Heart left ventricle (tissue), 16 donors: ENCODE measurements around the gene R3HDML. TPM values are rescaled to one million over a fixed set of nuclear protein-coding genes. Genes with fewer than 3 reads are reported as not detected.

Experiments
- ATAC-seq, 4 donors: fragments of 200-7000 bp; cut with Tn5 transposase; one replicate each; pipeline ENCODE4 v1.9.1; 2020 to 2022; ENCODE audit warnings: moderate library complexity in 4 of 4, mild to moderate bottlenecking in 3 of 4, moderate number of reproducible peaks in 1 of 4
- DNase-seq, 5 donors: peaks; one replicate each; pipeline ENCODE4 v3.0.0-alpha.2; 2020
- H3K27ac ChIP-seq, 12 donors: fragments of 200-600 bp; sonication (generic) in 4 of 12; one replicate each; pipeline versions ENCODE4 v1.5.0 to v1.8.0; 2016 to 2022; ENCODE audit warnings: mild to moderate bottlenecking in 2 of 12
- H3K27me3 ChIP-seq, 9 donors: fragments of 200-600 bp; sonication (generic) in 2 of 9; one replicate each; pipeline versions ENCODE4 v1.5.1 to v1.8.0; 2016 to 2022; ENCODE audit warnings: mild to moderate bottlenecking in 3 of 9
- H3K36me3 ChIP-seq, 9 donors: fragments of 200-600 bp; sonication (generic) in 2 of 9; one replicate each; pipeline versions ENCODE4 v1.5.0 to v1.8.0; 2018 to 2022; ENCODE audit warnings: mild to moderate bottlenecking in 2 of 9
- H3K4me1 ChIP-seq, 12 donors: fragments of 200-600 bp; sonication (generic) in 4 of 12; one replicate each; pipeline versions ENCODE4 v1.5.0 to v1.8.0; 2016 to 2022; ENCODE audit warnings: mild to moderate bottlenecking in 3 of 12
- H3K4me3 ChIP-seq, 12 donors: fragments of 200-600 bp; sonication (generic) in 4 of 12; one replicate each; pipeline versions ENCODE4 v1.5.0 to v1.8.0; 2017 to 2022; ENCODE audit warnings: mild to moderate bottlenecking in 9 of 12, moderate library complexity in 4 of 12
- H3K9me3 ChIP-seq, 12 donors: fragments of 200-600 bp; sonication (generic) in 4 of 12; one replicate each; pipeline versions ENCODE4 v1.5.0 to v1.8.0; 2016 to 2022; ENCODE audit warnings: mild to moderate bottlenecking in 1 of 12
- CTCF ChIP-seq, 12 donors: fragments of 200-600 bp; sonication (generic) in 4 of 12; IDR thresholded peaks; one replicate each; pipeline versions ENCODE4 v1.5.0 to v1.8.0; 2018 to 2022; ENCODE audit warnings: antibody characterized with exemption in 12 of 12, mild to moderate bottlenecking in 5 of 12
- POLR2A ChIP-seq, 2 donors: fragments of 450-650 bp; IDR thresholded peaks; one replicate each; pipeline ENCODE4 v1.6.1; 2017; ENCODE audit warnings: antibody characterized with exemption in 2 of 2, mild to moderate bottlenecking in 2 of 2, moderate library complexity in 2 of 2
- WGBS, 4 donors: extraction: QIAGEN DNeasy Blood & Tissue Kit in 2 of 4; methylation state at CpG; one replicate each; pipeline versions ENCODE4 v1.1.5 to v1.1.7; 2013 to 2018; 5-methylcytosine and 5-hydroxymethylcytosine counted together
- intact Hi-C, 10 donors: fragments of 100-400 bp; cut with DNase I; formaldehyde crosslinking; loops; one replicate each; pipeline versions ENCODE4 v1.11.1 to v1.14.2; 2022
- polyA plus RNA-seq, 2 donors: library from polyadenylated mRNA; stranded (reverse); fragments of 200-250 nt; gene quantifications; one replicate each; pipeline ENCODE4 v1.2.3, GENCODE V29; 2013
- total RNA-seq, 9 donors: library from RNA; depleted of rRNA in 2 of 9; stranded (reverse); fragments of >200 nt in 2 of 9; fragmentation: NEBNext Ultra II Directional in 3 of 9; extraction: Animal tissue kit (Norgen Biotek cat#: 25700) in 3 of 9; gene quantifications; one replicate each; pipeline versions ENCODE4 v1.1.0 to v1.2.4, GENCODE V29; 2016 to 2023
- donor health status: ischemic (EF 13 %, LVEDD 7.1; RV severe dilation, severe dysfunction).
- donor health status: healthy with polysubstance abuse.
- donor health status: DM: no; HTN: yes; CAD: no.
- donor health status: DM: no; HTN: no; CAD: no.
- donor health status: ischemic (EF 25% LVEDD 6.9; RV normal size, moderate dysfunction).
- donor health status: ischemic (EF 25% LVEDD 5.7; RV mildly dilated, moderate dysfunction).
- donor health status: healthy.
- donor health status: DM: yes; HTN: yes; CAD: no.
- donor health status: ischemic (EF 35%, LVEDD 5.7; RV mildly dilated, moderate dysfunction).
- donor health status: nonischemic (EF 11% LVEDD 7.7; RV severe dilation, severe dysfunction).
- donor health status: DM: yes; HTN: yes; CAD: no.
- donor health status: PGD.
- donor health status: ischemic (EF 29% LVEDD 5.4; RV normal size, mild dysfunction).
- donor health status: nonischemic (EF 23%, LVEDD 6.1; RV moderate dilation, normal function).

Gene R3HDML
- total and polyA plus RNA-seq, 11 donors: not detected

GRCh38 chr20:44398335-44398734 is 61.5 kb downstream of the R3HDML start:
- intact Hi-C loops: loop anchor here in 2 of 10 donors (10.0 kb wide), 2 partner anchors 56 to 206 kb away; no protein-coding TSS in a partner anchor
- H3K27me3 ChIP-seq: peaks cover 0 to 10% (median 0%) of the 10 kb centered on the region in 9 donors
- no peaks in the 10 kb centered on the region for H3K4me1 ChIP-seq
- WGBS, 4 donors: 69 to 83% (median 75%) methylated on average over 2 of the region's 2 CpGs
- H3K36me3 ChIP-seq: no peaks in the 10 kb centered on the region
- TF ChIP-seq POLR2A (IDR thresholded peaks at IDR 0.05) (no peak), CTCF (IDR thresholded peaks at IDR 0.05) (no peak)
- H3K4me3 ChIP-seq: no peak overlapping the region
- H3K27ac ChIP-seq: no peak overlapping the region
- DNase-seq (no peak), ATAC-seq (no peak)
- H3K9me3 ChIP-seq: no peaks in the 10 kb centered on the region

- ATAC-seq (no peak), DNase-seq (no peak)
- peaks cover 0 to 10% (median 0%) of the 10 kb centered on the region in 9 donors for H3K27me3 ChIP-seq
- no peak overlapping the region for H3K4me3 ChIP-seq
- H3K27ac ChIP-seq: no peak overlapping the region
- TF ChIP-seq CTCF (IDR thresholded peaks at IDR 0.05) (no peak), POLR2A (IDR thresholded peaks at IDR 0.05) (no peak)
- intact Hi-C loops: loop anchor here in 2 of 10 donors (10.0 kb wide), 2 partner anchors 55 to 205 kb away; no protein-coding TSS in a partner anchor
- WGBS, 4 donors: 68 to 79% (median 74%) methylated on average over 3 of the region's 3 CpGs
- no peaks in the 10 kb centered on the region for H3K9me3 ChIP-seq
- no peaks in the 10 kb centered on the region for H3K36me3 ChIP-seq
- H3K4me1 ChIP-seq: no peaks in the 10 kb centered on the region
These were observed 62.6 kb downstream of the R3HDML start for GRCh38 chr20:44399446-44399845.

GRCh38 chr20:44400671-44400969 is 63.8 kb downstream of the R3HDML start:
- no peak overlapping the region for H3K4me3 ChIP-seq
- intact Hi-C loops: no loop called here
- DNase-seq (peak in 1 of 5 donors; percentile 29), ATAC-seq (no peak)
- H3K27me3 ChIP-seq: peaks cover 0 to 10% (median 0%) of the 10 kb centered on the region in 9 donors
- H3K27ac ChIP-seq: no peak overlapping the region
- H3K4me1 ChIP-seq: no peaks in the 10 kb centered on the region
- no peaks in the 10 kb centered on the region for H3K9me3 ChIP-seq
- H3K36me3 ChIP-seq: no peaks in the 10 kb centered on the region
- WGBS, 4 donors: 66 to 77% (median 71%) methylated on average over 5 of the region's 5 CpGs
- TF ChIP-seq POLR2A (IDR thresholded peaks at IDR 0.05) (no peak), CTCF (IDR thresholded peaks at IDR 0.05) (no peak)

Other genes starting within 250 kb of the R3HDML start
- gene JPH2, start 149.9 kb upstream of the R3HDML start, total RNA-seq: 100 to 1,000 TPM in 8 of 9 donors, 10 to 100 TPM in 1; 99.5 to 219 (median 166) TPM
- 100 to 1,000 TPM; 129 to 144 TPM for gene JPH2, start 149.9 kb upstream of the R3HDML start, polyA plus RNA-seq
- gene OSER1, start 126.3 kb upstream of the R3HDML start, total RNA-seq: 10 to 100 TPM; 20.6 to 39.0 (median 34.1) TPM
- gene OSER1, start 126.3 kb upstream of the R3HDML start, polyA plus RNA-seq: 10 to 100 TPM; 11.9 to 35.6 TPM
- gene GDAP1L1, start 89.7 kb upstream of the R3HDML start, total RNA-seq: under 1 TPM in 7 of 9 donors, not detected in 2; 0.19 to 0.67 (median 0.41) TPM
- under 1 TPM; 0.12 to 0.30 TPM for gene GDAP1L1, start 89.7 kb upstream of the R3HDML start, polyA plus RNA-seq
- 100 to 1,000 TPM in 7 of 9 donors, 10 to 100 TPM in 2; 71.7 to 165 (median 125) TPM for gene FITM2, start 25.8 kb upstream of the R3HDML start, total RNA-seq
- gene FITM2, start 25.8 kb upstream of the R3HDML start, polyA plus RNA-seq: 10 to 100 TPM; 31.5 to 60.6 TPM
- not detected for gene HNF4A, start 18.7 kb downstream of the R3HDML start, total RNA-seq
- under 1 TPM in 1 of 2 donors, not detected in 1; 0.03 TPM for gene HNF4A, start 18.7 kb downstream of the R3HDML start, polyA plus RNA-seq
- 1 to 10 TPM; 2.8 to 6.0 (median 4.2) TPM for gene TTPAL, start 138.8 kb downstream of the R3HDML start, total RNA-seq
- 1 to 10 TPM; 1.9 to 4.2 TPM for gene TTPAL, start 138.8 kb downstream of the R3HDML start, polyA plus RNA-seq
- 100 to 1,000 TPM in 4 of 9 donors, 10 to 100 TPM in 5; 85.5 to 114 (median 97.7) TPM for gene SERINC3, start 185.0 kb downstream of the R3HDML start, total RNA-seq
- gene SERINC3, start 185.0 kb downstream of the R3HDML start, polyA plus RNA-seq: 10 to 100 TPM; 32.9 to 89.8 TPM
- gene PKIG, start 245.5 kb downstream of the R3HDML start, total RNA-seq: 100 to 1,000 TPM; 156 to 286 (median 200) TPM
- 100 to 1,000 TPM; 155 to 213 TPM for gene PKIG, start 245.5 kb downstream of the R3HDML start, polyA plus RNA-seq